Central memory CD8-positive, alpha-beta T cell (primary cell): Measurements from ENCODE around the gene ZNF438.
"Not testable (repeated sequence)": the region's sequence is repeated elsewhere in the genome, so short reads cannot be mapped to it uniquely, and the experiment has no call there.

Experiments
- ATAC-seq: fragments of 150-1000 bp; cut with Tn5 transposase; replicated peaks from 2 replicates; pipeline ENCODE4 v1.10.0; 2022; ENCODE audit warnings: mild to moderate bottlenecking, moderate FRiP score, moderate number of reproducible peaks; ENCODE audit not compliant: poor library complexity, severe bottlenecking; ENCODE audit errors: extremely low read depth
- DNase-seq, 2 donors: peaks; one replicate each; pipeline ENCODE4 v3.0.0; 2021; ENCODE audit warnings: low spot score in 2 of 2
- H3K27ac Mint-ChIP-seq: one replicate; pipeline ENCODE4 v1.8.0; 2022; ENCODE audit warnings: low read depth, mild to moderate bottlenecking, moderate library complexity, mixed read lengths
- H3K27me3 Mint-ChIP-seq: one replicate; pipeline ENCODE4 v1.8.0; 2022; ENCODE audit warnings: mixed read lengths
- H3K36me3 Mint-ChIP-seq: one replicate; pipeline ENCODE4 v1.8.0; 2022; ENCODE audit warnings: mild to moderate bottlenecking, moderate library complexity, mixed read lengths; ENCODE audit not compliant: insufficient read depth
- H3K4me1 Mint-ChIP-seq: one replicate; pipeline ENCODE4 v1.8.0; 2022; ENCODE audit warnings: mixed read lengths
- H3K4me3 Mint-ChIP-seq: one replicate; pipeline ENCODE4 v1.8.0; 2022; ENCODE audit warnings: mild to moderate bottlenecking, moderate library complexity, mixed read lengths
- H3K9me3 Mint-ChIP-seq: one replicate; pipeline ENCODE4 v1.8.0; 2022; ENCODE audit warnings: mixed read lengths

Gene ZNF438

DNA sequence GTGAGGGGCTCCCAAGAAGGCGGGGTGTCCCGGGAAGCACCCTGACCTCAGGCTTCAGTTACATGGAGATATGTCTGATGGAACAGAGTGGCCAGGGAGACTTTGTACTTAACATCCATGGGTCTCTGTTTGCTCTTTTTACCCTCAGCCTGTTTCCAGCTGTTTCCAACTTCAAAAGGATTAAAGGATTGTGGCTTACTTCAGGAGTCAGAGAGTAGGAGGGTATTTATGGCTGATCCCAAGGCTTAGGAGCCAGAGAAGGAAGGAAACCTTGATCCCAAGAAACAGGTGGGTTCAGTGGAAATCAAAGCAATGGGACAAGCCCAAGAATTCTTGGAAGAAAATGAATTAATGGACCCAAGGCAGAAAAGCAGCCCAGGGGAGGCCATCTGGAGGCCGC is 37.7 kb upstream of the ZNF438 start:
- Mint-ChIP-seq H3K4me3 (no peak overlapping the region), H3K36me3 (no peaks in the 10 kb centered on the region), H3K4me1 (no peaks in the 10 kb centered on the region), H3K27me3 (peaks cover 81% of the 10 kb centered on the region), H3K9me3 (no peaks in the 10 kb centered on the region), H3K27ac (no peak overlapping the region)
- ATAC-seq (no peak), DNase-seq (no peak)

DNA sequence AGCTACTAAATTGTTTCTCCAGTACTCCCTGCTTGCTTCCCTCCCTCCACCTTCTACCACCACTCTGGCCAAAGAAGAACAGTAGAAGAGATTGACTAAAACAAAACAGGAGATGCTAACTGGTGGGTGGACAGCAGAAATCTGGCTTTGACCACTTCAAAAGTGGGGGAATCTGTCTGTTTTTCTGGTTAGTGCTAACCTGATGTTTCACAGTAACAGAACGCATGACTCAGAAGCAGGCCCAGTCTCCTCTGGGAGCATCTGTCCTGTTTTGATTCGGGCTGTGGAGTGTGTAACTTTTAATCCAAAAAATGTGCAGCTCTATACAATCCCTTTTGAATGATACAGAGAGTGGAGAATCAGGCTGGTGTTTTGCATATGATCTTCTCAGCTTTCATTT is 32.7 kb upstream of the ZNF438 start:
- H3K27ac Mint-ChIP-seq, result no peak overlapping the region
- no peaks in the 10 kb centered on the region for H3K4me1 Mint-ChIP-seq
- ATAC-seq, result no peak
- H3K27me3 Mint-ChIP-seq, result peaks cover 72% of the 10 kb centered on the region
- no peak for DNase-seq
- H3K9me3 Mint-ChIP-seq, result no peaks in the 10 kb centered on the region
- H3K36me3 Mint-ChIP-seq, result no peaks in the 10 kb centered on the region
- no peak overlapping the region for H3K4me3 Mint-ChIP-seq

DNA sequence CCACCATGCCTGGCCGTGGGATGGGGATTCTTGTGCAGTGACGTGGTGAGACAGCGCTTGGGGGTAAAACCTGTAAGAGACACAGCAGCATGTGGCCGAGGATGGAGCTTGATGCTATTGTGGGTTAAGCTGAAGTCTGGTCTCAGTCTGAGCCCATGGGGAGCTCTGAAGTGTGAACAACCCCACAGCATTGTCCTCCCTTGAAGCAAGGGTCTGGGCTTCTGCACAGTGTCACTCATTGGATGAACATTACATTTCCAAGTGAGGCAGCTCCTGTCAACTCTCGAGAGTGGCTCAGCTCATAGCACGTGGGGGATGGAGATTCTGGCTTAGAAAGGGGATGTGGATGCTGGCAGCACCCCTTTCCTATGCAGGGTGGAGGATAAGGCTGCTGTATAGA is 32.2 kb upstream of the ZNF438 start:
- no peak for DNase-seq
- H3K27ac Mint-ChIP-seq, result no peak overlapping the region
- H3K9me3 Mint-ChIP-seq, result no peaks in the 10 kb centered on the region
- H3K4me3 Mint-ChIP-seq, result no peak overlapping the region
- no peaks in the 10 kb centered on the region for H3K36me3 Mint-ChIP-seq
- H3K27me3 Mint-ChIP-seq, result peaks cover 69% of the 10 kb centered on the region
- H3K4me1 Mint-ChIP-seq, result no peaks in the 10 kb centered on the region
- no peak for ATAC-seq

DNA sequence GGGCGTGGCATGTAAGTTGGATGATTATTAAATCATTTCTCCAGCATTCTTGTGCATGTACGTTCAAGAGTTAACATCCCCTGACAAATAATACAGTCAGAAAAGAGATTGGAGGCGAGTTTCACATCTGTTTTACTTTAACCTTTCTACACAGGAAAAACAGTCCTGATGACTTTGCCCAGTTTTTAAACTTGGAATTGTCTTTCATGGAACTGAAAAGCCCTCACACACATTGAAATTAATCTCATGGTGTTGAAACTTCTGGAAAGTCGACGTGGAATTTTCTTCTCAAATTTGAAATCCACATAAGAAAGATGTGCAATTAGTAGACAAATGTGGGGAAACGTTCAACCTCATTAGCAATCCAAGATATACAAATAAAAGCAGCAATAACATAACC is 31.2 kb upstream of the ZNF438 start:
- H3K9me3 Mint-ChIP-seq, result no peaks in the 10 kb centered on the region
- ATAC-seq (no peak), DNase-seq (no peak)
- H3K4me1 Mint-ChIP-seq, result no peaks in the 10 kb centered on the region
- H3K27me3 Mint-ChIP-seq, result peaks cover 59% of the 10 kb centered on the region
- no peaks in the 10 kb centered on the region for H3K36me3 Mint-ChIP-seq
- H3K4me3 Mint-ChIP-seq, result no peak overlapping the region
- H3K27ac Mint-ChIP-seq, result no peak overlapping the region

DNA sequence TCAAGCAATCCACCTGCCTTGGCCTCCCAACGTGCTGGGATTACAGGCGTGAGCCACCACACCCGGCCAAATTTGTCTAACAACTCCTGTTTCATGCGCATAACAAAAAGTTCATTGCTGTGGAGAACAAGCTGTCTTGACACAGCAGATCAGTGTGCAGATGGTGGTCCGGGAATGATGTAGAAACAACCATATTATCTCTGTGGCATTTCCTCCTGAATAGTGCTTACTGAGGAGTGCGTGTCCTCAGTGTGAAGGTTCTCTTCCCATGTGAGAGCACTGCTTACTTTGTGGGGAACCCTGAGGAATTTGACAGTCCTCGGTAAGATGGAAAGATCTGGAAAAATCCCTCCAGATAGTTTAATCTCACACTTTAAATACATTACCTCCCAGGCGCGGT is 30.3 kb upstream of the ZNF438 start:
- H3K27ac Mint-ChIP-seq, result no peak overlapping the region
- ATAC-seq (no peak), DNase-seq (no peak)
- no peak overlapping the region for H3K4me3 Mint-ChIP-seq
- no peaks in the 10 kb centered on the region for H3K36me3 Mint-ChIP-seq
- no peaks in the 10 kb centered on the region for H3K4me1 Mint-ChIP-seq
- H3K9me3 Mint-ChIP-seq, result no peaks in the 10 kb centered on the region
- peaks cover 50% of the 10 kb centered on the region for H3K27me3 Mint-ChIP-seq

DNA sequence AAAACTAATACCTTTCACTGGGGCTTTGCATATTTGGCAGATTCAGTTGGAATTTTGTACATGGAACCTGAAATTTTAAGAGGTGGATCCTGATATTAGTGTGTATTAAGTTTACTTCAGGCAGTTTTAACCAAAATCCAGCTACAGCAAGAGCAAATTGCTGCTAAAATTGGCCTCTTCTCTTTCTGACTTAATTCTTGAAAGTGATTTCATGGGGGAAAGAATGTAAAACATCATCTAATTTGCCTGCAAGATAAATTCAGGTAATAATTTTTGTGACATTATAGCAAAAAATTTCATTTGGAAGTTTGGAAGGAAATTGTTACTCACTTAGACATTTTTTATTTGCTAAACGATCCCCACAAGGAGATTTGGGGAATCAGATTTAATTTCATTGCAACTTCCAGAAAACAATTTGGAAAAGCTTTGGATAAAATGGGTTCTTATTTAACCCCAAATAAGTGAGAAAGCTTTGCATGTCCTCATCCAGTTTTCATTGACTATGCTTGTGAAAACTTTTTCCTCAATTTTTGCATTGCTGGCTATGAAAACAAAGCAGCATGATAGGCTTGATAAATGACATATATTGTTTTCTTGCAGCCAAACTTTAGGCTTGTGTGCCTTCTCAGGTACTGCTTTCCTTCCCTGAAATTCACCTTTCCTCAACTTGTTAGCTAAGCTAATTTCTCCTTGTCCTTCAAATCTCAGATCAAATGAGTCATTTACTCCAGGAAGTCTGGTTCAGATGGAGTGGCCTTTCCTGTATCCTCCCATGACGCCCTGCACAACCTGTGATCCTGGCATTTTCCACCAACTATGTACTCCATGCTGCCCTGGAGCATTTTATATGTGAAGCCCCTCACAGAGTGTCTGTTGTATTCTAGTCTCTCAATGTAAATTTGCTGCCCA is 27.4 kb upstream of the ZNF438 start:
- H3K27ac Mint-ChIP-seq, result no peak overlapping the region
- ATAC-seq (no peak), DNase-seq (no peak)
- no peak overlapping the region for H3K4me3 Mint-ChIP-seq
- H3K27me3 Mint-ChIP-seq, result peaks cover 31% of the 10 kb centered on the region
- H3K9me3 Mint-ChIP-seq, result no peaks in the 10 kb centered on the region
- H3K36me3 Mint-ChIP-seq, result no peaks in the 10 kb centered on the region
- no peaks in the 10 kb centered on the region for H3K4me1 Mint-ChIP-seq

DNA sequence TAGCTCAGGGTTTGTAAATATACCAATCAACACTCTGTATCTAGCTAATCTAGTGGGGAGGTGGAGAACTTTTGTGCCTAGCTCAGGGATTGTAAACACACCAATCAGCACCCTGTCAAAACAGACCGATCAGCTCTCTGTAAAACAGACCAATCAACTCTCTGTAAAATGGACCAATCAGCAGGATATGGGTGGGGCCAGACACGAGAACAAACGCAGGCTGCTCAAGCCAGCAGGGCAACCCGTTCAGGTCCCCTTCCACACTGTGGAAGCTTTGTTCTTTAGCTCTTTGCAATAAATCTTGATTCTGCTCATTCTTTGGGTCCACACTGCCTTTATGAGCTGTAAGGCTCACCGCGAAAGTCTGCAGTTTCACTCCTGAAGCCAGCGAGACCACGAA is 25.0 kb upstream of the ZNF438 start:
- H3K27ac Mint-ChIP-seq, ATAC-seq, H3K9me3 Mint-ChIP-seq, H3K4me1 Mint-ChIP-seq, H3K36me3 Mint-ChIP-seq, H3K4me3 Mint-ChIP-seq, DNase-seq: not testable (repeated sequence)
- peaks cover 25% of the 10 kb centered on the region for H3K27me3 Mint-ChIP-seq

DNA sequence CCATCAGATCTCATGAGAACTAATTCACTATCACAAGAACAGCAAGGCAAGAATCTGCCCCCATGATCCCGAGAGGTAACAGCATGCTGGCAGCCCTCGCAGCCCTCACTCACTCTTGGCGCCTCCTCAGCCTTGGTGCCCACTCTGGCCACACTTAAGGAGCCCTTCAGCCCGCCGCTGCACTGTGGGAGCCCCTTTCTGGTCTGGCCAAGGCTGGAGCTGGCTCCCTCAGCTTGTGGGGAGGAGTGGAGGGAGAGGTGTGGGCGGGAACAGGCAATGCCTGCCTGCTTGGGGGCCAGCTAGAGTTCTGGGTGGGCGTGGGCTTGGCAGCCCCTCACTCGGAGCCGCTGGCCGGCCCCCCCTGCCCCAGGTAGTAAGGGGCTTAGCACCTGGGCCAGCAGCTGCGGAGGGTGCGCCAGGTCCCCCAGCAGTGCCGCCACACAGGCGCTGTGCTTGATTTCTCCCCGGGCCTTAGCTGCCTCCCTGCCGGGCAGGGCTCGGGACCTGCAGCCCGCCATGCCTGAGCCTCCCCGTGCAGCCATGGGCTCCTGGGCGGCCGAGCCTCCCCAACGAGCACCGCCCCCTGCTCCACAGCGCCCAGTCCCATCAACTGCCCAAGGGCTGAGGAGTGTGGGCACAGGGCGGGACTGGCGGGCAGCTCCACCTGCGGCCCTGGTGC is 24.0 kb upstream of the ZNF438 start:
- H3K27ac Mint-ChIP-seq, result no peak overlapping the region
- H3K4me1 Mint-ChIP-seq, result no peaks in the 10 kb centered on the region
- H3K4me3 Mint-ChIP-seq, result no peak overlapping the region
- ATAC-seq (no peak), DNase-seq (no peak)
- no peaks in the 10 kb centered on the region for H3K9me3 Mint-ChIP-seq
- H3K27me3 Mint-ChIP-seq, result peaks cover 16% of the 10 kb centered on the region
- no peaks in the 10 kb centered on the region for H3K36me3 Mint-ChIP-seq

DNA sequence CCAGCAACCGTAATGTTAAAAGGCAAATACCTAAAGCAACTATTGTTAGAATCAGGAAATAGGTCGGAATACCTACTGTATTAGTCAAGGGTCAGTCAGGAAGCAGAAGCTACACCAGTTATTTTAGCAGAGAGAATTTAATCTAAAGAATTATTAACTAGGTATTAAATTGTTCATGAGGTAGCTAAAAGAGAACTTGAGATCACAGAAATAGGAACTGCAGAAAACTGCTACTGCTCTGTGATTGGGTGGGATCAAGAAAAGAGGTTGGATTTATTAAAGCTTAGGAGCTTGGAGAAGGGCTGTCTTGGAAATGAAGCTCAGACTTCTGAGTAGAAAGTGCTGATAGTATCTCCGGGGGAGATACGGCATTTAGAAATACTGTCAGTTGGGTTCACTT is 20.0 kb upstream of the ZNF438 start:
- Mint-ChIP-seq H3K27ac (no peak overlapping the region), H3K36me3 (no peaks in the 10 kb centered on the region), H3K4me1 (no peaks in the 10 kb centered on the region), H3K27me3 (peaks cover 25% of the 10 kb centered on the region), H3K4me3 (no peak overlapping the region), H3K9me3 (no peaks in the 10 kb centered on the region)
- DNase-seq (no peak), ATAC-seq (no peak)

DNA sequence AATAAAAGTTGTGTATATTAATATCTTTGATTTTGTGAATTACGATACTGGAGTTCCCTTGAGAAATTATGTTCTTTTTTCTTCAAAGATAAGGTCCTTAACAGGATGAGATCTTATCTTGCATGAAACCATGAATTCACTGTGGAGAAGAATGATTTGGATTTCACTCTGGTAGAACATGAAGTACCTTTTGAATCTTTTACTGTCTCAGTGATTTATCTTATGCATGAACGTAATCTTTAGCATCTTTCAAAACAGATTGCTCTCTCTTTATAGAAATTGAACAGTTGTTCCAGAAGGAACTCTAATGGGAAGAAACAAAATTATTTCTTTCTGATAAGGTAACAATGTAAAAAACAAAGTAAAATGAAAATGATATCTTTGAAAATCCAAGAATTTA is 11.0 kb upstream of the ZNF438 start:
- no peak for ATAC-seq
- H3K9me3 Mint-ChIP-seq, result no peaks in the 10 kb centered on the region
- no peak overlapping the region for H3K27ac Mint-ChIP-seq
- H3K27me3 Mint-ChIP-seq, result peaks cover 20% of the 10 kb centered on the region
- H3K4me3 Mint-ChIP-seq, result no peak overlapping the region
- no peaks in the 10 kb centered on the region for H3K36me3 Mint-ChIP-seq
- H3K4me1 Mint-ChIP-seq, result no peaks in the 10 kb centered on the region
- no peak for DNase-seq

DNA sequence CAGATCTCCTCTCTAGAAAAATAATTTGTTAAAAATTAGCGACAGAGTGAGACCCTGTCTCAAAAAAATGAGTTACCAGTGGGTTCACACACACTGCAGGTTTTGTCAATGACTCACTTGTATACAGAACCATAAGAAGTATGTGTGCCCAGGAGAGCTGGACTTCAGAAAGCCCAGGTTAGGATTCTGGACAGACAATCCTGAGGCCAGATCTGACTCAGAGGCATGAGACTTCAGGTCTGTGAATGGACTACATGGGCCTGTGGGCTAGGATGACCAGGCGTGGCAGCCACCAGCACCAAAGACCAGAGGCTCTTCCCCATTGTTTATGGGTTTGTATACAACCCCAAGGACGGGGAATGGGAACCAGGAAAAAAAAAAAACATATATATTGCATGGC is 9.3 kb upstream of the ZNF438 start:
- ATAC-seq (no peak), DNase-seq (no peak)
- no peaks in the 10 kb centered on the region for H3K4me1 Mint-ChIP-seq
- H3K9me3 Mint-ChIP-seq, result no peaks in the 10 kb centered on the region
- H3K4me3 Mint-ChIP-seq, result no peak overlapping the region
- H3K36me3 Mint-ChIP-seq, result no peaks in the 10 kb centered on the region
- no peak overlapping the region for H3K27ac Mint-ChIP-seq
- peaks cover 6% of the 10 kb centered on the region for H3K27me3 Mint-ChIP-seq

DNA sequence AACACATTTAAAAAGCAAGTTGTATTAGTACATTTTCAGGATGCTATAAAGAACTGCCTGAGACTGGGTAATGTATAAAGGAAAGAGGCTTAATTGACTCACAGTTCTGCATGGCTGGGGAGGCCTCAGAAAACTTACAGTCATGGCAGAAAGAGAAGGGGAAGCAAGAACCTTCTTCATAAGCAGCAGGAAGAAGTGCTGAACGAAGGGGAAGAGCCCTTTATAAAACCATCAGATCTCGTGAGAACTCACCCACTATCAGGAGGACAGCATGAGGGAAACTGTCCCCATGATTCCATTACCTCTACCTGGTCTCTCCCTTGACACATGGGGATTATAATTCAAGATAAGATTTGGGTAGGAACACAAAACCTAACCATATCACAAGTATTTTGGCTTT is 7.3 kb upstream of the ZNF438 start:
- not testable (repeated sequence) for DNase-seq, H3K4me3 Mint-ChIP-seq, H3K9me3 Mint-ChIP-seq, ATAC-seq, H3K4me1 Mint-ChIP-seq, H3K36me3 Mint-ChIP-seq, H3K27ac Mint-ChIP-seq, H3K27me3 Mint-ChIP-seq

DNA sequence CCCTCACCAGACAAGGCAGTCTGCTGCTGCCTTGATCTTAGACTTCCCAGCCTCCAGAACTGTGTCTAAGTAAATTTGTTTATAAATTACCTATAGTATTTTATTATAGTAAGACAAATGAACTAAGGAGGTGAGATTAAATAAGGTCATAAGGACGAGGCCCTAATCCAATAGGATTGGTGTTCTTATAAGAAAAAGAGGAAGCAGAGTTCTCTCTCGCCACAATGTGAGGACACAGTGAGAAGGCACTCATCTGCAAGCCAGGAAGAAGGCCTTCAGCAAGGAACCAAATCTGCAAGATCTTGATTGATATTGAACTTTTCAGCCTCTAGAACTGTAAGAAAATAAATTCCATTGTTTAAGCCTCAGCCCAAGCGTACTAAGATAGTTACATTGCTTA is 6.1 kb upstream of the ZNF438 start:
- Mint-ChIP-seq H3K4me1 (no peaks in the 10 kb centered on the region), H3K4me3 (no peak overlapping the region), H3K27ac (no peak overlapping the region), H3K27me3 (no peaks in the 10 kb centered on the region), H3K36me3 (no peaks in the 10 kb centered on the region), H3K9me3 (no peaks in the 10 kb centered on the region)
- DNase-seq (no peak), ATAC-seq (no peak)
